ENCODE data around the gene CACNB2.

DNA sequence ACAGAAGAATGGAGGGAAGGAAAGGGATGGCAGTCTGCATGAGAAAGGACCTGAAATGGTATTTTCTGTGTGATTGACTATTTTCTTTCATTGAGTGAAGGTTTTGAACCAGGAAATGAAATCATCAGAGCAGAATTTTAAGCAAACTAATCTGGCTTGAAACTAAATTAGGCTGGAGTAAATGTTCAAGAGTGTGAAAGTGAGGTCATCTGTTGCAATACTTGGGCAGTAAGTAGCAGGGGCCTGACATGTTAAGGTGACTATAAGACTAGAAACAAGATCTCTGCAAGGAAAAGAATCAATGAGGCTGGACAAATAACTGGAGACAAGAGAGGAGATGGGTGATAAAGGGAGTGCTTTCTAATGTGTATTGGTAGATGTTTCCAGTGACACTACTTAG is 306.0 kb downstream of the CACNB2 start:
- TF ChIP-seq, protein P1, sequence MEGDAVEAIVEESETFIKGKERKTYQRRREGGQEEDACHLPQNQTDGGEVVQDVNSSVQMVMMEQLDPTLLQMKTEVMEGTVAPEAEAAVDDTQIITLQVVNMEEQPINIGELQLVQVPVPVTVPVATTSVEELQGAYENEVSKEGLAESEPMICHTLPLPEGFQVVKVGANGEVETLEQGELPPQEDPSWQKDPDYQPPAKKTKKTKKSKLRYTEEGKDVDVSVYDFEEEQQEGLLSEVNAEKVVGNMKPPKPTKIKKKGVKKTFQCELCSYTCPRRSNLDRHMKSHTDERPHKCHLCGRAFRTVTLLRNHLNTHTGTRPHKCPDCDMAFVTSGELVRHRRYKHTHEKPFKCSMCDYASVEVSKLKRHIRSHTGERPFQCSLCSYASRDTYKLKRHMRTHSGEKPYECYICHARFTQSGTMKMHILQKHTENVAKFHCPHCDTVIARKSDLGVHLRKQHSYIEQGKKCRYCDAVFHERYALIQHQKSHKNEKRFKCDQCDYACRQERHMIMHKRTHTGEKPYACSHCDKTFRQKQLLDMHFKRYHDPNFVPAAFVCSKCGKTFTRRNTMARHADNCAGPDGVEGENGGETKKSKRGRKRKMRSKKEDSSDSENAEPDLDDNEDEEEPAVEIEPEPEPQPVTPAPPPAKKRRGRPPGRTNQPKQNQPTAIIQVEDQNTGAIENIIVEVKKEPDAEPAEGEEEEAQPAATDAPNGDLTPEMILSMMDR (IDR thresholded peaks at IDR 0.05), result no peak
- TF ChIP-seq, protein P2, sequence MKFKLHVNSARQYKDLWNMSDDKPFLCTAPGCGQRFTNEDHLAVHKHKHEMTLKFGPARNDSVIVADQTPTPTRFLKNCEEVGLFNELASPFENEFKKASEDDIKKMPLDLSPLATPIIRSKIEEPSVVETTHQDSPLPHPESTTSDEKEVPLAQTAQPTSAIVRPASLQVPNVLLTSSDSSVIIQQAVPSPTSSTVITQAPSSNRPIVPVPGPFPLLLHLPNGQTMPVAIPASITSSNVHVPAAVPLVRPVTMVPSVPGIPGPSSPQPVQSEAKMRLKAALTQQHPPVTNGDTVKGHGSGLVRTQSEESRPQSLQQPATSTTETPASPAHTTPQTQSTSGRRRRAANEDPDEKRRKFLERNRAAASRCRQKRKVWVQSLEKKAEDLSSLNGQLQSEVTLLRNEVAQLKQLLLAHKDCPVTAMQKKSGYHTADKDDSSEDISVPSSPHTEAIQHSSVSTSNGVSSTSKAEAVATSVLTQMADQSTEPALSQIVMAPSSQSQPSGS (CRISPR knock-in tag; IDR thresholded peaks at IDR 0.05; ENCODE audit: borderline replicate concordance, low read depth), result no peak
- TF ChIP-seq TEAD1 (CRISPR knock-in tag; IDR thresholded peaks at IDR 0.05) (no peak), ZNF121 (CRISPR knock-in tag; IDR thresholded peaks at IDR 0.05) (no peak), OVOL2 (CRISPR knock-in tag; IDR thresholded peaks at IDR 0.05; ENCODE audit: borderline replicate concordance) (no peak), CREB1 (CRISPR knock-in tag; IDR thresholded peaks at IDR 0.05) (no peak), SMAD4 (CRISPR knock-in tag; IDR thresholded peaks at IDR 0.05) (no peak), NR2C2 (CRISPR knock-in tag; IDR thresholded peaks at IDR 0.05) (no peak), JUN (CRISPR knock-in tag; IDR thresholded peaks at IDR 0.05) (no peak), NFYB (CRISPR knock-in tag; conservative IDR thresholded peaks at IDR 0.05; ENCODE audit: low read depth) (no peak), USF1 (CRISPR knock-in tag; IDR thresholded peaks at IDR 0.05) (no peak), AFF4 (CRISPR knock-in tag; IDR thresholded peaks at IDR 0.05; ENCODE audit: borderline replicate concordance) (no peak), ZBTB21 (CRISPR knock-in tag; IDR thresholded peaks at IDR 0.05; ENCODE audit: borderline replicate concordance) (no peak)
- TF ChIP-seq, protein P3, sequence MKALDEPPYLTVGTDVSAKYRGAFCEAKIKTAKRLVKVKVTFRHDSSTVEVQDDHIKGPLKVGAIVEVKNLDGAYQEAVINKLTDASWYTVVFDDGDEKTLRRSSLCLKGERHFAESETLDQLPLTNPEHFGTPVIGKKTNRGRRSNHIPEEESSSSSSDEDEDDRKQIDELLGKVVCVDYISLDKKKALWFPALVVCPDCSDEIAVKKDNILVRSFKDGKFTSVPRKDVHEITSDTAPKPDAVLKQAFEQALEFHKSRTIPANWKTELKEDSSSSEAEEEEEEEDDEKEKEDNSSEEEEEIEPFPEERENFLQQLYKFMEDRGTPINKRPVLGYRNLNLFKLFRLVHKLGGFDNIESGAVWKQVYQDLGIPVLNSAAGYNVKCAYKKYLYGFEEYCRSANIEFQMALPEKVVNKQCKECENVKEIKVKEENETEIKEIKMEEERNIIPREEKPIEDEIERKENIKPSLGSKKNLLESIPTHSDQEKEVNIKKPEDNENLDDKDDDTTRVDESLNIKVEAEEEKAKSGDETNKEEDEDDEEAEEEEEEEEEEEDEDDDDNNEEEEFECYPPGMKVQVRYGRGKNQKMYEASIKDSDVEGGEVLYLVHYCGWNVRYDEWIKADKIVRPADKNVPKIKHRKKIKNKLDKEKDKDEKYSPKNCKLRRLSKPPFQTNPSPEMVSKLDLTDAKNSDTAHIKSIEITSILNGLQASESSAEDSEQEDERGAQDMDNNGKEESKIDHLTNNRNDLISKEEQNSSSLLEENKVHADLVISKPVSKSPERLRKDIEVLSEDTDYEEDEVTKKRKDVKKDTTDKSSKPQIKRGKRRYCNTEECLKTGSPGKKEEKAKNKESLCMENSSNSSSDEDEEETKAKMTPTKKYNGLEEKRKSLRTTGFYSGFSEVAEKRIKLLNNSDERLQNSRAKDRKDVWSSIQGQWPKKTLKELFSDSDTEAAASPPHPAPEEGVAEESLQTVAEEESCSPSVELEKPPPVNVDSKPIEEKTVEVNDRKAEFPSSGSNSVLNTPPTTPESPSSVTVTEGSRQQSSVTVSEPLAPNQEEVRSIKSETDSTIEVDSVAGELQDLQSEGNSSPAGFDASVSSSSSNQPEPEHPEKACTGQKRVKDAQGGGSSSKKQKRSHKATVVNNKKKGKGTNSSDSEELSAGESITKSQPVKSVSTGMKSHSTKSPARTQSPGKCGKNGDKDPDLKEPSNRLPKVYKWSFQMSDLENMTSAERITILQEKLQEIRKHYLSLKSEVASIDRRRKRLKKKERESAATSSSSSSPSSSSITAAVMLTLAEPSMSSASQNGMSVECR (CRISPR knock-in tag; IDR thresholded peaks at IDR 0.05; ENCODE audit: borderline replicate concordance), result no peak
